WTC11 (cell line): ENCODE data around the gene GPC5. TPM values are rescaled to one million over a fixed set of nuclear protein-coding genes. Genes with fewer than 3 reads are reported as not detected.

Experiments used
- ATAC-seq: fragments of 200-7000 bp; cut with Tn5 transposase; 2 replicates; pipeline ENCODE4 v1.10.0; 2021; ENCODE audit warnings: mild to moderate bottlenecking, moderate library complexity
- CTCF ChIA-PET: fragments of 300-600 bp; sonication (Branson Sonifier 250); formaldehyde crosslinking; loops from one replicate; lab custom pipeline; 2021; ENCODE audit warnings: antibody characterized with exemption; lab: Charles Lee
- POLR2A ChIA-PET: fragments of 350-600 bp; sonication (Branson Sonifier 250); formaldehyde crosslinking; loops from one replicate; lab custom pipeline; 2021; ENCODE audit warnings: antibody characterized with exemption; lab: Charles Lee
- DNase-seq: peaks from one replicate; pipeline ENCODE4 v3.0.0; 2021; ENCODE audit warnings: low spot score
- H3K27ac Mint-ChIP-seq: 2 replicates; pipeline ENCODE4 v1.8.0; 2021; ENCODE audit warnings: mixed read lengths
- H3K27me3 Mint-ChIP-seq: 2 replicates; pipeline ENCODE4 v1.8.0; 2021; ENCODE audit warnings: low read depth, mild to moderate bottlenecking, moderate library complexity, mixed read lengths
- H3K36me3 Mint-ChIP-seq: 2 replicates; pipeline ENCODE4 v1.8.0; 2021; ENCODE audit warnings: mixed read lengths
- H3K4me1 Mint-ChIP-seq: 2 replicates; pipeline ENCODE4 v1.8.0; 2022; ENCODE audit warnings: mixed read lengths
- H3K4me3 Mint-ChIP-seq: 2 replicates; pipeline ENCODE4 v1.8.0; 2021; ENCODE audit warnings: mild to moderate bottlenecking, moderate library complexity, mixed read lengths
- H3K9me3 Mint-ChIP-seq: 2 replicates; pipeline ENCODE4 v1.8.0; 2021; ENCODE audit warnings: mixed read lengths
- ATF1 ChIP-seq: sonication (generic); formaldehyde crosslinking; IDR thresholded peaks from 2 replicates; pipeline ENCODE4 v1.8.1; 2023; ENCODE audit warnings: mild to moderate bottlenecking, moderate library complexity, missing genetic modification reagents
- FOXJ3 ChIP-seq: sonication (generic); formaldehyde crosslinking; IDR thresholded peaks from 2 replicates; pipeline ENCODE4 v1.9.0; 2021; ENCODE audit warnings: missing genetic modification reagents, mild to moderate bottlenecking, borderline replicate concordance
- FOXP1 ChIP-seq: sonication (generic); formaldehyde crosslinking; IDR thresholded peaks from 2 replicates; pipeline ENCODE4 v1.8.0; 2022; ENCODE audit warnings: missing genetic modification reagents, mild to moderate bottlenecking, moderate library complexity, borderline replicate concordance
- GTF2I ChIP-seq: fragments of 250-450 bp; sonication (Bioruptor Pico); conservative IDR thresholded peaks from 2 replicates; pipeline ENCODE4 v1.4.0; 2021; ENCODE audit warnings: mild to moderate bottlenecking
- KAT7 ChIP-seq: sonication (generic); formaldehyde crosslinking; IDR thresholded peaks from 2 replicates; pipeline ENCODE4 v1.8.1; 2023; ENCODE audit warnings: missing genetic modification reagents, mild to moderate bottlenecking, borderline replicate concordance
- MXD4 ChIP-seq: fragments of 250-450 bp; sonication (Bioruptor Pico); IDR thresholded peaks from 2 replicates; pipeline ENCODE4 v1.8.0; 2021; ENCODE audit warnings: mild to moderate bottlenecking, moderate library complexity, borderline replicate concordance
- MYBL2 ChIP-seq: sonication (generic); formaldehyde crosslinking; IDR thresholded peaks from 2 replicates; pipeline ENCODE4 v1.8.1; 2023; ENCODE audit warnings: mild to moderate bottlenecking, moderate library complexity, missing genetic modification reagents
- NFATC4 ChIP-seq: fragments of 250-450 bp; sonication (Bioruptor Pico); IDR thresholded peaks from 2 replicates; pipeline ENCODE4 v1.9.0; 2021; ENCODE audit warnings: mild to moderate bottlenecking
- RELA ChIP-seq: sonication (generic); formaldehyde crosslinking; IDR thresholded peaks from 2 replicates; pipeline ENCODE4 v1.8.1; 2022; ENCODE audit warnings: missing genetic modification reagents, mild to moderate bottlenecking, borderline replicate concordance
- SMAD4 ChIP-seq: sonication (generic); formaldehyde crosslinking; IDR thresholded peaks from 2 replicates; pipeline ENCODE4 v1.8.0; 2022; ENCODE audit warnings: mild to moderate bottlenecking, missing genetic modification reagents
- TEAD4 ChIP-seq: sonication (generic); formaldehyde crosslinking; IDR thresholded peaks from 2 replicates; pipeline ENCODE4 v1.8.0; 2022; ENCODE audit warnings: mild to moderate bottlenecking, missing genetic modification reagents
- ZNF317 ChIP-seq: sonication (generic); formaldehyde crosslinking; IDR thresholded peaks from 2 replicates; pipeline ENCODE4 v1.8.1; 2023; ENCODE audit warnings: low read depth, mild to moderate bottlenecking, moderate library complexity, missing genetic modification reagents, borderline replicate concordance
- ZNF396 ChIP-seq: fragments of 250-450 bp; sonication (Bioruptor Pico); IDR thresholded peaks from 2 replicates; pipeline ENCODE4 v1.8.0; 2021; ENCODE audit warnings: mild to moderate bottlenecking, moderate library complexity, borderline replicate concordance
- total RNA-seq: library from RNA; stranded (reverse); gene quantifications from 3 replicates; pipeline ENCODE4 v1.2.3, GENCODE V29; 2021
- TF ChIP-seq, protein P1 (sequence below): fragments of 250-450 bp; sonication (Bioruptor Pico); conservative IDR thresholded peaks from 2 replicates; pipeline ENCODE4 v1.9.0; 2021; ENCODE audit warnings: mild to moderate bottlenecking
- TF ChIP-seq, protein P2 (sequence below): sonication (generic); formaldehyde crosslinking; conservative IDR thresholded peaks from 2 replicates; pipeline ENCODE4 v1.8.1; 2022; ENCODE audit warnings: mild to moderate bottlenecking, missing genetic modification reagents
- TF ChIP-seq, protein P3 (sequence below): sonication (generic); formaldehyde crosslinking; IDR thresholded peaks from 2 replicates; pipeline ENCODE4 v1.8.1; 2023; ENCODE audit warnings: mild to moderate bottlenecking, missing genetic modification reagents
- TF ChIP-seq, protein P4 (sequence below): sonication (generic); formaldehyde crosslinking; IDR thresholded peaks from 2 replicates; pipeline ENCODE4 v1.8.0; 2022; ENCODE audit warnings: missing genetic modification reagents
- TF ChIP-seq, protein P5 (sequence below): sonication (generic); formaldehyde crosslinking; IDR thresholded peaks from 2 replicates; pipeline ENCODE4 v1.8.1; 2023; ENCODE audit warnings: mild to moderate bottlenecking, missing genetic modification reagents, moderate library complexity

Gene GPC5
- total RNA-seq, 1 experiment from 2014 or later: 0.46 TPM

DNA sequence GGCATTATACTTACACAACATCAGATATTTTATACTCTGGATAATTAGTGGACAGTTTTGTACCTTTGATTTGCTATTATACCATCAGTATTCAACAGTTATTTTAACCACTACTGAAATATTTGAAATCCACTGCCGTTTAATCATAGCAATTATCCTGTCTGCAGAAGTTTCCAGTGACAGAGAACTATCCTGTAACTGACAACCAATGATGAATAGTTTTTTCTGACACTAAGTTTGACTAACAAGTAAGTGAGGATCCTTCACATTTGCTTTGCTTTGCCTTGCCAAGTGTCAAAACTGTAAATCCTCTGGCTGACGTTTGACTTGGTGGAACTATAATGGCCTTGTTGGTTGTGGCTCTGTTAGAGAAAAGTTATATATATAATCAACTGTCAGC is 410.7 kb downstream of the GPC5 start (continued):
- TF ChIP-seq, protein P1, sequence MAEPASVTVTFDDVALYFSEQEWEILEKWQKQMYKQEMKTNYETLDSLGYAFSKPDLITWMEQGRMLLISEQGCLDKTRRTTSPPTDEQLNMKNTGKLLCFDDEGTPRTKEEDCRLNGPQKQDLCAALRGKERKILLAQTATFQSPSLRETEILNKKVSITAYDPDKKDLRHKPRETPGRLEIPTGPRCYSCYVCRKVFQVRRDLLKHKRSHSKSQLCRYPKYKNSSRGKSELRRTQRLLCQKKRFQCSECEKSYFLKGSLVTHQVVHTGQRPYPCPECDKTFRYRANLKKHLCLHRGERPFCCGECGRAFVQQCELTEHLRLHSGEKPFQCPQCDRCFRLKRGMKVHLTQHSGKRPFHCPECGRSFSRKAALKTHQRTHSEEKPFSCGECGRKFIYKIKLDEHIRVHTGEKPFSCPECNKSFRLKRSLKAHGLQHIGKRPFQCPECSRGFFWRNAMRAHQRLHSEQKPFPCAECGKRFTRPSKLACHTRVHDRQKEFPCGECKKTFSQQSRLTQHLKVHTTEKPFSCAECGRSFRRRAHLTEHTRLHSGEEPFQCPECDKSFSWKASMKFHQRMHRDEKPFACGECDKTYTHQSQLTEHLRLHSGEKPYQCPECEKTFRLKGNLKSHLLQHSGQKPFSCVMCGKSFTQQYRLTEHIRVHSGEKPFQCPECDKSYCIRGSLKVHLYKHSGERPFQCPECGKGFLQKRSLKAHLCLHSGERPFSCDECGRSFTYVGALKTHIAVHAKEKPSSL (CRISPR knock-in tag): no peak
- TF ChIP-seq RELA (CRISPR knock-in tag): no peak
- no peak for TF ChIP-seq SMAD4 (CRISPR knock-in tag)

DNA sequence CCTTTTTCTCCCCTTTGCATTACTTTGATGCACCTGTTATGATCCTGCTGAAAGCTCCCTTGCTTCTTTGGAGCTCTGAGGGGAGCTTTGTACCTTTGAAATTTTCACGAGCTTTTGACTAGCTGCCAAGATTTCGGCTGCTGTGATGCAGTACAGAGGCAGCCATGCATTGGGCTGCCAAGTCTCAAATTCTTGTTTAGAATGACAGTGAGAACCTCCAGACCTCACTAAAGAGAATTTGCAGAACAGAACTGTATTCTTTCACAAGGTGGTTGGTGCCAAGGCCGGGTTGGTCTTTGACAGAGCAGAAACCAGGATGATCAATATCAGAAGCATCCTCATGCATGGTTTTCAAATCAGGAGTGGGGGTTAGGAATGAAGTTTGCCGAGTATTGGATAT is 414.8 kb downstream of the GPC5 start:
- DNase-seq (no peak), ATAC-seq (no peak)
- Mint-ChIP-seq H3K9me3 (no peaks in the 10 kb centered on the region), H3K4me1 (peaks cover 58% of the 10 kb centered on the region), H3K36me3 (no peaks in the 10 kb centered on the region), H3K27me3 (no peaks in the 10 kb centered on the region), H3K4me3 (no peak overlapping the region), H3K27ac (0 out of 2 replicates have a peak overlapping the region, but pooled peaks have one; percentile 37)
- TF ChIP-seq RELA (CRISPR knock-in tag) (no peak), MYBL2 (CRISPR knock-in tag) (no peak), ATF1 (CRISPR knock-in tag) (no peak), TEAD4 (no peak), ZNF317 (CRISPR knock-in tag) (no peak), FOXJ3 (CRISPR knock-in tag) (no peak), KAT7 (no peak), GTF2I (no peak), FOXP1 (no peak), NFATC4 (CRISPR knock-in tag) (no peak), MXD4 (no peak), ZNF396 (CRISPR knock-in tag) (no peak)
- TF ChIP-seq, protein P2, sequence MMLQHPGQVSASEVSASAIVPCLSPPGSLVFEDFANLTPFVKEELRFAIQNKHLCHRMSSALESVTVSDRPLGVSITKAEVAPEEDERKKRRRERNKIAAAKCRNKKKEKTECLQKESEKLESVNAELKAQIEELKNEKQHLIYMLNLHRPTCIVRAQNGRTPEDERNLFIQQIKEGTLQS: no peak
- TF ChIP-seq, protein P3, sequence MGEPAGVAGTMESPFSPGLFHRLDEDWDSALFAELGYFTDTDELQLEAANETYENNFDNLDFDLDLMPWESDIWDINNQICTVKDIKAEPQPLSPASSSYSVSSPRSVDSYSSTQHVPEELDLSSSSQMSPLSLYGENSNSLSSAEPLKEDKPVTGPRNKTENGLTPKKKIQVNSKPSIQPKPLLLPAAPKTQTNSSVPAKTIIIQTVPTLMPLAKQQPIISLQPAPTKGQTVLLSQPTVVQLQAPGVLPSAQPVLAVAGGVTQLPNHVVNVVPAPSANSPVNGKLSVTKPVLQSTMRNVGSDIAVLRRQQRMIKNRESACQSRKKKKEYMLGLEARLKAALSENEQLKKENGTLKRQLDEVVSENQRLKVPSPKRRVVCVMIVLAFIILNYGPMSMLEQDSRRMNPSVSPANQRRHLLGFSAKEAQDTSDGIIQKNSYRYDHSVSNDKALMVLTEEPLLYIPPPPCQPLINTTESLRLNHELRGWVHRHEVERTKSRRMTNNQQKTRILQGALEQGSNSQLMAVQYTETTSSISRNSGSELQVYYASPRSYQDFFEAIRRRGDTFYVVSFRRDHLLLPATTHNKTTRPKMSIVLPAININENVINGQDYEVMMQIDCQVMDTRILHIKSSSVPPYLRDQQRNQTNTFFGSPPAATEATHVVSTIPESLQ (CRISPR knock-in tag): no peak
- TF ChIP-seq, protein P4, sequence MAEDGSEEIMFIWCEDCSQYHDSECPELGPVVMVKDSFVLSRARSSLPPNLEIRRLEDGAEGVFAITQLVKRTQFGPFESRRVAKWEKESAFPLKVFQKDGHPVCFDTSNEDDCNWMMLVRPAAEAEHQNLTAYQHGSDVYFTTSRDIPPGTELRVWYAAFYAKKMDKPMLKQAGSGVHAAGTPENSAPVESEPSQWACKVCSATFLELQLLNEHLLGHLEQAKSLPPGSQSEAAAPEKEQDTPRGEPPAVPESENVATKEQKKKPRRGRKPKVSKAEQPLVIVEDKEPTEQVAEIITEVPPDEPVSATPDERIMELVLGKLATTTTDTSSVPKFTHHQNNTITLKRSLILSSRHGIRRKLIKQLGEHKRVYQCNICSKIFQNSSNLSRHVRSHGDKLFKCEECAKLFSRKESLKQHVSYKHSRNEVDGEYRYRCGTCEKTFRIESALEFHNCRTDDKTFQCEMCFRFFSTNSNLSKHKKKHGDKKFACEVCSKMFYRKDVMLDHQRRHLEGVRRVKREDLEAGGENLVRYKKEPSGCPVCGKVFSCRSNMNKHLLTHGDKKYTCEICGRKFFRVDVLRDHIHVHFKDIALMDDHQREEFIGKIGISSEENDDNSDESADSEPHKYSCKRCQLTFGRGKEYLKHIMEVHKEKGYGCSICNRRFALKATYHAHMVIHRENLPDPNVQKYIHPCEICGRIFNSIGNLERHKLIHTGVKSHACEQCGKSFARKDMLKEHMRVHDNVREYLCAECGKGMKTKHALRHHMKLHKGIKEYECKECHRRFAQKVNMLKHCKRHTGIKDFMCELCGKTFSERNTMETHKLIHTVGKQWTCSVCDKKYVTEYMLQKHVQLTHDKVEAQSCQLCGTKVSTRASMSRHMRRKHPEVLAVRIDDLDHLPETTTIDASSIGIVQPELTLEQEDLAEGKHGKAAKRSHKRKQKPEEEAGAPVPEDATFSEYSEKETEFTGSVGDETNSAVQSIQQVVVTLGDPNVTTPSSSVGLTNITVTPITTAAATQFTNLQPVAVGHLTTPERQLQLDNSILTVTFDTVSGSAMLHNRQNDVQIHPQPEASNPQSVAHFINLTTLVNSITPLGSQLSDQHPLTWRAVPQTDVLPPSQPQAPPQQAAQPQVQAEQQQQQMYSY (CRISPR knock-in tag): no peak
- TF ChIP-seq, protein P5, sequence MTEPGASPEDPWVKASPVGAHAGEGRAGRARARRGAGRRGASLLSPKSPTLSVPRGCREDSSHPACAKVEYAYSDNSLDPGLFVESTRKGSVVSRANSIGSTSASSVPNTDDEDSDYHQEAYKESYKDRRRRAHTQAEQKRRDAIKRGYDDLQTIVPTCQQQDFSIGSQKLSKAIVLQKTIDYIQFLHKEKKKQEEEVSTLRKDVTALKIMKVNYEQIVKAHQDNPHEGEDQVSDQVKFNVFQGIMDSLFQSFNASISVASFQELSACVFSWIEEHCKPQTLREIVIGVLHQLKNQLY (CRISPR knock-in tag): no peak
- ChIA-PET CTCF (no interaction called here), POLR2A (no interaction called here)
